GM23248 (cell line): Measurements from ENCODE around the gene ANKRD36B.

Source experiments
- EZH2 ChIP-seq: fragments of 200-600 bp; sonication (generic); IDR thresholded peaks from 2 replicates; pipeline ENCODE4 v1.6.1; 2018; ENCODE audit warnings: antibody characterized with exemption, mild to moderate bottlenecking; ENCODE audit not compliant: insufficient read depth, poor library complexity, severe bottlenecking
- EZH2phosphoT487 ChIP-seq: fragments of 200-600 bp; sonication (generic); IDR thresholded peaks from 2 replicates; pipeline ENCODE4 v1.6.1; 2018; ENCODE audit warnings: antibody characterized with exemption, moderate library complexity, mild to moderate bottlenecking, low read depth; ENCODE audit not compliant: insufficient read depth

DNA sequence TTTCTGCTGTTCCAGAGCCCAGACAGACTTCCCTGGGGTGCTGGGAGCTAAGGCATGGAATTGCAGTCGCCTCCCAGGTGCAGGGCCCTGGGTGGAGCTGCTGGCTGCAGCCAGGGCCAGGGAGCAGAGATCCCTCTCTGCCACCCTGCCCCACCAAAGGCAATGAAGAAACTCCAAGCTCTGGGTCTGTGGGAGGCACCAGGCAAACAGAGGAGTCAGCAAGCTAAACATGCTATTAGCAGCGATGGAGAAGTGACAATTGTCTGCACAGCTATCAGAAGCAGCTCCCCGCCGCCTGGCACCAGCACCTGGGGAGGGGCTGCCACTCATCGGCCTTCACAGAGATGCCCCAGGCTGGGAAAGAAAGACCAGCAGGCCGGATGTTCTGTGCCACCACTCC, 28.2 kb upstream of the ANKRD36B start:
- TF ChIP-seq EZH2 (no peak), EZH2phosphoT487 (no peak)
